Fibroblast of lung (primary cell): Measurements from ENCODE around the gene ZNF516. TPM values are rescaled to one million over a fixed set of nuclear protein-coding genes. Genes with fewer than 3 reads are reported as not detected.

Source experiments
- DNase-seq, 2 donors: peaks; one replicate each; pipeline versions ENCODE4 v3.0.0 to v3.0.0-alpha.2; 2010; ENCODE audit warnings: low read depth in 2 of 2
- H2AFZ ChIP-seq: 2 replicates; pipeline ENCODE4 v1.5.1; 2012; ENCODE audit warnings: low read length, control low read depth, inconsistent platforms
- H3K27ac ChIP-seq: 2 replicates; pipeline ENCODE4 v1.5.1; 2011; ENCODE audit warnings: low read length, control low read depth; ENCODE audit not compliant: insufficient read depth
- H3K27me3 ChIP-seq: 2 replicates; pipeline ENCODE4 v1.5.1; 2011; ENCODE audit warnings: mild to moderate bottlenecking, low read length; ENCODE audit not compliant: control insufficient read depth, insufficient read depth
- H3K36me3 ChIP-seq: 2 replicates; pipeline ENCODE4 v1.5.1; 2011; ENCODE audit warnings: low read length; ENCODE audit not compliant: control insufficient read depth, insufficient read depth
- H3K4me1 ChIP-seq: 2 replicates; pipeline ENCODE4 v1.5.1; 2011; ENCODE audit warnings: low read length; ENCODE audit not compliant: control insufficient read depth, insufficient read depth; ENCODE audit errors: extremely low read depth
- H3K4me2 ChIP-seq: 2 replicates; pipeline ENCODE4 v1.5.1; 2011; ENCODE audit warnings: low read length, control low read depth; ENCODE audit not compliant: insufficient read depth; ENCODE audit errors: extremely low read depth
- H3K4me3 ChIP-seq, 4 experiments: fragments of 200-600 bp in 1 of 4; sonication (generic) in 1 of 4; replicated peaks in 1 of 4; 2 replicates each; pipeline ENCODE4 v1.5.1; 2011 to 2016; ENCODE audit warnings: low read length in 4 of 4, low read depth in 3 of 4, mild to moderate bottlenecking in 3 of 4, control low read depth in 2 of 4, inconsistent platforms in 1 of 4, mixed read lengths in 1 of 4; ENCODE audit not compliant: insufficient read depth in 1 of 4; ENCODE audit errors: control extremely low read depth in 1 of 4
- H3K79me2 ChIP-seq: 2 replicates; pipeline ENCODE4 v1.5.1; 2012; ENCODE audit warnings: mild to moderate bottlenecking, low read length, inconsistent platforms; ENCODE audit not compliant: control insufficient read depth, insufficient read depth
- H3K9ac ChIP-seq: 2 replicates; pipeline ENCODE4 v1.5.1; 2011; ENCODE audit warnings: mild to moderate bottlenecking, low read length, control low read depth; ENCODE audit not compliant: insufficient read depth
- H3K9me3 ChIP-seq: 2 replicates; pipeline ENCODE4 v1.5.1; 2012; ENCODE audit warnings: low read depth, low read length; ENCODE audit not compliant: control insufficient read depth, insufficient read depth
- H4K20me1 ChIP-seq: 2 replicates; pipeline ENCODE4 v1.5.1; 2011; ENCODE audit warnings: low read length; ENCODE audit not compliant: control insufficient read depth, insufficient read depth; ENCODE audit errors: extremely low read depth
- EZH2 ChIP-seq: IDR thresholded peaks from 2 replicates; pipeline ENCODE4 v1.5.1; 2012; ENCODE audit warnings: low read length, control low read depth, mild to moderate bottlenecking; ENCODE audit errors: missing control alignments
- polyA plus RNA-seq, 2 donors: library from polyadenylated mRNA; depleted of rRNA in 1 of 2; stranded (reverse) in 1 of 2; unstranded in 1 of 2; fragments of >200 nt; gene quantifications; 2 replicates each; pipeline ENCODE4 v1.2.1, GENCODE V29; 2011 to 2012; ENCODE audit warnings: missing spikeins in 1 of 2
- total RNA-seq: library from RNA; depleted of rRNA; stranded (reverse); fragments of >200 nt; gene quantifications from 2 replicates; pipeline ENCODE4 v1.2.1, GENCODE V29; 2014
- TF ChIP-seq, protein P1 (sequence below), 2 donors: IDR thresholded peaks in 1 of 2; conservative IDR thresholded peaks in 1 of 2; 1 replicate in 1 of 2; 2 replicates in 1 of 2; pipeline ENCODE4 v1.5.1; 2011 to 2012; ENCODE audit warnings: low read length in 2 of 2, control low read depth in 1 of 2, inconsistent platforms in 1 of 2, low read depth in 1 of 2, mild to moderate bottlenecking in 1 of 2

ZNF516 gene
- total and polyA plus RNA-seq, 2 donors (not counting 1 experiment from before 2014, with no cell fraction given), result 7.9 to 32.7 TPM

DNA sequence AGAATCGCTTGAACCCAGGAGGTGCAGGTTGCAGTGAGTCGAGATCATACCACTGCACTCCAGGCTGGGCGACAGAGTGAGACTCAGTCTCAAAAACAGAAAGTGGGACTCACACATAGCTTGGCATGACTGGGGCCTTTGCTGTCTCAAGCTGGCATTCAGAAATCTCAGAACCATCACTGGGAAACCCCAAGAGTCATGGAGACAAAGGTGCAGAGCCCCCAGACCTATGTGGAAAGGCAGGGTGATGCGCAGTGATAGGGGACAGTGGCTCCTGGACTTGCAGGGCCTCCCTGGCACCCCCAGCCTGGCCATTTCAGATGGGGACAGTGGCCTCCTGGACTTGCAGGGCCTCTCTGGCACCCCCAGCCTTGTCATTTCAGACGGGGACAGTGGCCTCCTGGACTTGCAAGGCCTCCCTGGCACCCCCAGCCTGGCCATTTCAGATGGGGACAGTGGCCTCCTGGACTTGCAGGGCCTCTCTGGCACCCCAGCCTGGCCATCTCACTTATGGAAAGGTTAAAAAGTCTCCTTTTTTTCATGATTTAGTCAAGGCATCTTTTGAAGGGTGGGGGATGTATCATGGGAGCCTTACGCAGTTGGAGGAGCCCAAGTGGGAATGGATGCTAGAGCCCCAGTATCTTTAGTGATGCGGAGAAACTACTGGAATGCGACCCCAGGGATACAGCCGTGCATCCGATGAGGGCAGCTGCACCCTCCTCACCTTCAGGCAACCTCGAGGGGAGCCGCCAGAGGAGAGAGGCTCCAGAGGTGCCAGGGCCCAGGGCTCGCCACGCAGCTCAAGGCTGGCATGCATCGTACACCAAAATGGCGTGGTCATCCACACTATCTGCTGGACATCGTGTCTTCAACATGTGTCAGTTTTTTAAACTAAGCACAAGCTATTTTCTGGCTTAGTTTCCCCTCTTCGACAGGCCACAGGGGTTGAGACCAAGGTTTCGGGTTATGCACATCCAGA, 30.5 kb downstream of the ZNF516 start:
- Histone ChIP-seq H3K27ac (no peak overlapping the region), H2AFZ (no peak overlapping the region), H3K9me3 (no peaks in the 10 kb centered on the region), H3K36me3 (peaks cover 1% of the 10 kb centered on the region), H3K4me3 (no peak overlapping the region), H3K4me1 (peaks cover 12% of the 10 kb centered on the region), H3K9ac (no peak overlapping the region), H3K27me3 (no peaks in the 10 kb centered on the region), H4K20me1 (no peaks in the 10 kb centered on the region), H3K79me2 (peaks cover 68% of the 10 kb centered on the region), H3K4me2 (no peak overlapping the region)
- TF ChIP-seq, protein P1, sequence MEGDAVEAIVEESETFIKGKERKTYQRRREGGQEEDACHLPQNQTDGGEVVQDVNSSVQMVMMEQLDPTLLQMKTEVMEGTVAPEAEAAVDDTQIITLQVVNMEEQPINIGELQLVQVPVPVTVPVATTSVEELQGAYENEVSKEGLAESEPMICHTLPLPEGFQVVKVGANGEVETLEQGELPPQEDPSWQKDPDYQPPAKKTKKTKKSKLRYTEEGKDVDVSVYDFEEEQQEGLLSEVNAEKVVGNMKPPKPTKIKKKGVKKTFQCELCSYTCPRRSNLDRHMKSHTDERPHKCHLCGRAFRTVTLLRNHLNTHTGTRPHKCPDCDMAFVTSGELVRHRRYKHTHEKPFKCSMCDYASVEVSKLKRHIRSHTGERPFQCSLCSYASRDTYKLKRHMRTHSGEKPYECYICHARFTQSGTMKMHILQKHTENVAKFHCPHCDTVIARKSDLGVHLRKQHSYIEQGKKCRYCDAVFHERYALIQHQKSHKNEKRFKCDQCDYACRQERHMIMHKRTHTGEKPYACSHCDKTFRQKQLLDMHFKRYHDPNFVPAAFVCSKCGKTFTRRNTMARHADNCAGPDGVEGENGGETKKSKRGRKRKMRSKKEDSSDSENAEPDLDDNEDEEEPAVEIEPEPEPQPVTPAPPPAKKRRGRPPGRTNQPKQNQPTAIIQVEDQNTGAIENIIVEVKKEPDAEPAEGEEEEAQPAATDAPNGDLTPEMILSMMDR (conservative IDR thresholded peaks at IDR 0.05 in 1 of 2, IDR thresholded peaks at IDR 0.05 in 1 of 2; ENCODE audit: low read depth in 1 of 2, low read length in 2 of 2), result no peak
- no peak for TF ChIP-seq EZH2
- DNase-seq, result no peak

- H3K9me3 ChIP-seq, result no peaks in the 10 kb centered on the region
- H4K20me1 ChIP-seq, result no peaks in the 10 kb centered on the region
- peaks cover 74% of the 10 kb centered on the region for H3K79me2 ChIP-seq
- no peaks in the 10 kb centered on the region for H3K27me3 ChIP-seq
- peaks cover 1% of the 10 kb centered on the region for H3K36me3 ChIP-seq
- DNase-seq, result no peak
- no peak for TF ChIP-seq EZH2
- TF ChIP-seq, protein P1 (conservative IDR thresholded peaks at IDR 0.05 in 1 of 2, IDR thresholded peaks at IDR 0.05 in 1 of 2; ENCODE audit: low read depth in 1 of 2, low read length in 2 of 2), result no peak
- H3K9ac ChIP-seq, result no peak overlapping the region
- peaks cover 18% of the 10 kb centered on the region for H3K4me1 ChIP-seq
- H3K4me3 ChIP-seq, result no peak overlapping the region
- H2AFZ ChIP-seq, result no peak overlapping the region
- no peak overlapping the region for H3K27ac ChIP-seq
- no peak overlapping the region for H3K4me2 ChIP-seq
Measured at GRCh38 chr18:76463872-76464271, 31.2 kb downstream of the ZNF516 start.

- Histone ChIP-seq H3K27ac (no peak overlapping the region), H3K36me3 (peaks cover 6% of the 10 kb centered on the region), H3K79me2 (peaks cover 74% of the 10 kb centered on the region), H3K9me3 (no peaks in the 10 kb centered on the region), H3K9ac (no peak overlapping the region), H3K27me3 (no peaks in the 10 kb centered on the region), H2AFZ (no peak overlapping the region), H3K4me3 (no peak overlapping the region), H4K20me1 (no peaks in the 10 kb centered on the region), H3K4me2 (no peak overlapping the region), H3K4me1 (peaks cover 20% of the 10 kb centered on the region)
- no peak for DNase-seq
- TF ChIP-seq EZH2, result no peak
- TF ChIP-seq, protein P1 (conservative IDR thresholded peaks at IDR 0.05 in 1 of 2, IDR thresholded peaks at IDR 0.05 in 1 of 2; ENCODE audit: low read depth in 1 of 2, low read length in 2 of 2), result no peak
Measured at GRCh38 chr18:76463358-76463757, 31.7 kb downstream of the ZNF516 start.
